GM18505 (cell line): ENCODE measurements around the gene RNF215.
"Not testable (repeated sequence)": the region's sequence is repeated elsewhere in the genome, so short reads cannot be mapped to it uniquely, and the experiment has no call there.

Experiments
- ATAC-seq: cut with Tn5 transposase; IDR thresholded peaks from one replicate; pipeline ENCODE4 v1.9.1; 2021; ENCODE audit not compliant: unreplicated experiment
- POLR2A ChIP-seq: IDR thresholded peaks from 4 replicates; pipeline ENCODE4 v1.6.1; 2011; ENCODE audit warnings: borderline replicate concordance; ENCODE audit not compliant: insufficient read depth, insufficient read length; ENCODE audit errors: extremely low read depth

Gene RNF215

DNA sequence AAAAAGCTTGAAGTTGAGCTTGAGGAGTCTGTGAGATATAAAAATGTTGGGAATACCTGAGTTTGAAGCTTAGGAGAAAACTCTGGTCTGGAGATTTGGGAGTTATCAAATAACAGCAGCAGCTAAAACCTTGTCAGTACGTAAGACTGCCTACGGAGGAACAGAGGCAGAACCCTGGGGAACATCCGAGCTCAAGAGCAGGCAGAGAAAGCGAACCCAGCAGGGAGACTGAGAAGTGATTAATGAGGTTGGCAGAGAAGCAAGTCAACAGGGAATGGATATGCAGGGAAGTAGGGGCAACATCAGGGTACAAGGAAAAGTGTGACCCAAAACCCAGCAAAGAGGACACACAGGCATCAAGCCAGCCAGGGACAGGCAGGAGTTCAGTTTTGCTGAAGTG lies 25.8 kb upstream of the RNF215 start:
- ATAC-seq: no peak
- TF ChIP-seq POLR2A: no peak

DNA sequence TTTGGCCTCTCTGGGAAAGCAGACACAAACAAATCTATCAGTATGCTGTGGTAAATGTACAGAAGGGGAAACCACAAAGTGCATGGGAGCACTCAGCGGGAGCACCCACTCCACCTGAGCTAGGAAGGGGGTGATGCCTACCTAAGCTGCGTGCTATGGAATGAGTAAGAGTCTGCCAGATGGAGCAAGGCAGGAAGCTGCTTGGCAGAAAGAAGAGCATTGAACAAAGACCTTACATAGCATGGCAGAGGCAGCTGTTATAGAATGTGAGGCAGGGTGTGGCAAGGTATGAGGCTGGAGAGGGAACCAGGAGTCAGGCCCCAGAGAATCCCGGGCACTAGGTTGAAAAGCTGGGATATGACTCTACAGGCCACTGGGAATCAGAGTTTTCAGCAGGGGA lies 24.6 kb upstream of the RNF215 start:
- no peak for TF ChIP-seq POLR2A
- ATAC-seq: no peak

DNA sequence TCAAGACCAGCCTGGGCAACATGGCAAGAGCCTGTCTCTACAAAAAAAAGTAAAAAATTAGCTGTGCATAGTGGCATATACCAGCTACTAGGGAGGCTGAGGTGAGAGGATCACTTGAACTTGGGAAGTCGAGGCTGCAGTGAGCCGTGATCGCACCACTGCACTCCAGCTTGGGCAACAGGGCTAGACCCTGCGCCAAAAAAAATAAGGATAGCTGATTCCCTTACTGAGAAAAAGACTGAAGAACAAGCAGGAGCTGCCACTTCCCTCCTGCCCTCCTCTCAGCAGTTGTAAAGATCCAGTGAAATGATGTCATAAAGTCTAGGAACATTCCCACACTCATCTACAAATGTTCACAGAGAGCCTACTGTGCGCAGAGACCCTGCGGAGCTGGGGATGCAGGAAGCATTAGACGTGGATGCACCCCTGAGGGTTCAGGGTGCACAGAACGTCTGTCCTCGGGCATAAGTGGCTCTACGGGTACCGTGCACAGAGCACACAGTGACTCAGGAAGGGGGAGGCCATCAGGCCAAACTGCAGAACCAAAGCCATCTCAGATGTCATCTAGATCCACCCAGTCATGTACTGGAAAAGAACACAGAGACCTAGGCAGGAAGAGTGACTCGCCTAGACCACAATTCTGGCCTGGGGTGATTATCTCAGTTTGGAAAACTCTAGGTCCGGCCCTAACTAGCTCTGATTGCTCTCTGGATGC lies 21.3 kb upstream of the RNF215 start:
- no peak for ATAC-seq
- TF ChIP-seq POLR2A: no peak

DNA sequence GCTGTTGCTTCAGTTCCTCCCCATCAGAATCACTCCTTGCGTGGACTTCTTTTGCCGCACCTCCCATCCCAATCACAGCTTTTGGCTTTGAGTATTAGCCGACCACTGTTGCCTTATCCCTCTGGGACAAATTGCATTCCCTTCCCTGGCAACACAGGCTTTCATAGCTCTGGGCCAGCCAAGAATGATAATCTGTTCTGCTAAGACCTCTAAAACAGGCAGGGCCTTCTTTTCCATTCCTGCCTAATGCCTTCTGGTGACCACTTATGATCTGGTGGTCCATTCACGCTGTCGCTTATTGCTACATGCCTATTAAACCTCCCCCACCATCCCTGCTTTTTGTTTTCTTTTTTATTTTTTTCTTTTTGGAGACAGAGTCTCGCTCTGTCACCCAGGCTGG lies 19.2 kb upstream of the RNF215 start:
- no peak for TF ChIP-seq POLR2A

DNA sequence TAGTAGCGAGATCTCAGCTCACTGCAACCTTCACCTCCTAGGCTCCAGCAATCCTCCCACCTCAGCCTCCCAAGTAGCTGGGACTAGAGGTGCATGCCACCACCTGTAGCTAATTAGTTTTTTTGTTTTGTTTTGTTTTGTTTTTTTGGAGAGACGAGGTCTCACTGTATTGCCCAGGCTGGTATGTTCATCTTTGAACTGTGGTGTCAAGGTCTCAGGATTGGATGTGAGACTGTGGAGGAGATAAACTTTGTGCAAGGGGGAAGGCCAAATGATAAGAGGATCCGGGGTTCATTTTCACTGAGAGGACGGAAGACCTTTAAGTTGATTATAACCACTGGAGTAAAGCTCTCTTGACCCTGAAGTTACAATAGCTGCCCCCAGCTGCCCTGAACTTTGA lies 18.5 kb upstream of the RNF215 start:
- TF ChIP-seq POLR2A: no peak
- no peak for ATAC-seq

More for the DNA sequence above, 19.2 kb upstream of the RNF215 start:
- no peak for ATAC-seq

DNA sequence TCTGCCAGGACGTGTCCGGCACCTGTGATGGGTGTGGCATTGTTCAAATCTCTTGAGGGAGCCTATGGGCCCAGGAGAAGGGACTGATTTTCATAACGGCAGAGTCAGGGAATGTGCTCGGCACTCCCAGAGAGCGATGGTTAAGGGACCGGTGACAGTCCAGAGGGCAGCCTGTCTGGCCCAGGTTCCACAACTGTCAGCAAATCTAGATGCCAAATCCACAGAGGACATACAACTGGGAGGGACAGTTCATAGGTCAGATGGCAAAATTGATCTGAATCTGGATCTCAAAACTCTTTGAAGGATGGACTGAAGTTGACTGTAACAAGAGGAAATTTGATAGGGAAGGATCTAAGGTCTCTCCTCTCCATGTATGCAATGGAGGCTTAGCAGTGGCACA lies 17.1 kb upstream of the RNF215 start:
- TF ChIP-seq POLR2A: no peak

DNA sequence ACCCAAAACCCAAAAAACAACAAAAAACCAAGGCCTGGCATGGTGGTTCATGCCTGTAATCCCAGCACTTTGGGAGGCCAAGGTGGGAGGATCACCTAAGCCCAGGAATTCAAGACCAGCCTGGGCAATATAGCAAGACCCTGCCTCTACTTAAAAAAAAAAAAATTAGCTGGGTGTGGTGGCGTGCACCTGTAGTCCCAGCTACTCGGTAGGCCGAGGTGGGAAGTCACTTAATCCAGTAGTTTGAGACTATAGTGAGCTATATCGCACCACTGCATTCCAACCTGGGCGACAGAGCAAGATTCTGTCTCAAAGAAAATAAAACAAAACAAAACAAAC lies 15.5 kb upstream of the RNF215 start:
- not testable (repeated sequence) for ATAC-seq

More for the DNA sequence above, 17.1 kb upstream of the RNF215 start:
- ATAC-seq: no peak

DNA sequence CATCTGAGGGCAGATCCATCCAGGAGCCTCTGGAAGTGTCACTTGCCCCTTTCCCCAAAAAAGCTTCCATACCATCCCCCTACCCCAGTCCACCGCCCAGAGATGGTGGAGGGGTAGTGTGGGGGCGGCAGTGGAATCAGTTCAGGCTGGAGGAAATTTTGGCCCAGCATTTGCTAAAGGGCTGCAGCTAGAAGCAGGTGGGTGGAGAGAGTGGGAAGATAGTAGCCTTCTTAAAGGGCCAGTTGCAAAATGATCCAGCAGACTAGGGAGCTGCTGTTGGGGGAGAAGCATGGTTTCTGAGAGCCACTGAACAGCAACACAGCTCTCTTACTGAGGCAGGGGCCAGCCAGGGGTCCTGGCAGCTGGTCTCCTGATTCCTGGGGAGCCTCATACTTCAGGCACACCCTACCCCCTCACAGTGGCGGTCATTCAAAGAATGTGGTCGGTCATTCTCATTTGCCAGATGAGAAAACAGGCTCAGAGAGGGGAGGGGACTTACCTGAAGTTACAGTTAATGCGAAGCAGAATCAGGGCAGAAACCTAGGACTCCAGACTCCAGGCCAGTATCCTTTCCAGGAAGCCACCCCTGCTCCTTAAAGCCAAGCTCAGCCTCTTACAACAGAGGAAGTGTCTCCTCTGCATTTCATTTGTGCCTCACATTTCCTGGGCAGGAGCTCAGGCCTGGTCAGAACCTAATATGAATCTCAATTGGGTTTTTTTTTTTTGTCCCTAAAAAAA lies 15.0 kb upstream of the RNF215 start:
- no peak for TF ChIP-seq POLR2A
- no peak for ATAC-seq

DNA sequence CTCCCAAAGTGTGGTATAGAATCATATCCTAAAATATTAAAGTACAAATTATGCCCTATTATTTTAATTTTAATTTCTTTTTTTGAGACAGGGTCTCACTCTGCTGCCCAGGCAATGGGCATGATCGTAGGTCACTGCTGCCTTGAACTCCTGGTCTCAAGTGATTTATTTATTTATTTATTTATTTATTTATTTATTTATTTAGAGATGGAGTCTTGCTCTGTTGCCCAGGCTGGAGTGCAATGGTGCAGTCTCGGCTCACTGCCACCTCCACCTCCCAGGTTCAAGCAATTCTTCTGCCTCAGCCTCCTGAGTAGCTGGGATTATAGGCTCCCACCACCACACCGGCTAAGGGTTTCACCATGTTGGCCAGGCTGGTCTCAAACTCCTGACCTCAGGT lies 13.8 kb upstream of the RNF215 start:
- ATAC-seq: not testable (repeated sequence)

DNA sequence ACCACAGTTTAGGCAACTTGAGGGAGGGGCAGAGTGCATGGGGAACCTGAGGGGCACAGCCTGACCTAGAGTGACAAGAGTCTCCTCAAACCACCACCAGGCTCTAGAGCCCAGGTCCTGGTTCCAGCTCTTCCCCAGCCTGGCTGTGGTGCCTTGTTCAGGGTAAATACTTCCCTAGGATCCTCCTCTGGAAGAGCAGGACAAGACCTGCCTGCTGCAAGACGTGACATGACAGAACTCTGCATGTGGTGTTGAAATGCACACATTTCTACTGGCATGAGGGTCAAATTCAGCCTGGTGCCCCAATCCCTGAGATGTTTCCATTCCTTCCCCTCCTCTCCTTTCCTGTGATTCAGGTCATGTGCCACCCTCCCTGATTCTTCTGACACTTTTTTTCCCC lies 12.9 kb upstream of the RNF215 start:
- no peak for TF ChIP-seq POLR2A
- no peak for ATAC-seq

DNA sequence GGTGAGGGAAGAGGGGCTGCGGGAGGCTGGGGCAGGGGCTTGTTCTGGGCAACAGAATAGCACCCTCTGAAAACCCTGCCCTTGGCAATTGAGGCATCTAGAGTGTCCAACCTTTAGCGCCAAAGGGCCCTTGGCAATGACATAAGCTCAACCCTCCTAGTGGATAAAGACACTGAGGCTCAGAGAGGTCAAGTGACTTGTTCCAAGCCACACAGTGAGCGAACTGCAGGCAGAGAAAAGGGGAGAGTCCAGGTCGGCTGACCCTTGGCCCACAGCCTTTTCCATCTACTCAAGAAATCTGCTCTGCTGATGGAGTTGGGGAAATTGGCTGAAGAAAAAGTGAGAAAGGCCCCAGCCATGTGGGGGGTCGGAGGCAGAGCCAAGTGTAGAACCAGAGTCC lies 12.5 kb upstream of the RNF215 start:
- TF ChIP-seq POLR2A: no peak
- no peak for ATAC-seq

DNA sequence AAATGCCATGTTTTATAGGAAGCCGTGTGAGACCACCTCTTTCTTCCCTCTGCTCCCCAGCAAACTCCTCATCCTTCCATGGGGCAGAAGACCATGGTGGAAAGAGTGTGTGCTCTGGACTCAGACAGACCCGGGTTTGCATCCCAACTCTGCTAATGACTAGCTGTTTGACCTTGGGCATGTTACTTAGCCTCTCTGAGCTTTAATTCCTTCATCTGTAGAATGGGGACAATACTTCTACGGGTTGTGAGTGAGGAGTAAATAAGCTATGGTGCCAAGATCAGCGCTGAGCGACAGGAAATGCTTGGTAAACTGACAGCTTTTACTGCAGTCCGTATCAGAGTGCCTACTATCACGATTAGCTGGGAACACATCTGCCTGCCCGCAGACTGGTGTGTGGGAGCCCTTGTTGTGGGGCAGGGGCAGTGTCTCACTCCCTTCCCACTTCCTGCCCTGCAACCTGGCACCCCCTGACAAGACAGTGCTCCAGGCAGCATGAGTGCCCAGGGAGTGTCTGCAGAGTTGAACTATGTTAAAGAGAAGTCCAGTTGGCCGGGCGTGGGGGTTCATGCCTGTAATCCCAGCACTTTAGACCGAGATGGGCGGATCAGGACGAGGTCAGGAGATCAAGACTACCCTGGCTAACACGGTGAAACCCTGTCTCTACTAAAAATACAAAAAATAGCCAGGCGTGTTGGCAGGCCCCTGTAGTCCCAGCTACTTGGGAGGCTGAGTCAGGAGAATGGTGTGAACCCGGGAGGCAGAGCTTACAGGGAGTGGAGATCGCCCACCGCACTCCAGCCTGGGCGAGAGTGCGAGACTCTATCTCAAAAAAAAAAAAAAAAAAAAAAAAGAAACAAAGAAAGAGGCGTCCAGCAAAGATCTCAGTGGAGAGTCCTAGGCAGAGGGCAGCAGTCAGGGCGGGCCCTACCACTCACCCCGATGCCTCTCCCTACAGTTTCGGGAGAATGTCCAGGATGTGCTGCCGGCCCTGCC lies 11.8 kb upstream of the RNF215 start:
- ATAC-seq: no peak
- no peak for TF ChIP-seq POLR2A
